Effector CD4-positive, alpha-beta T cell (primary cell): ENCODE measurements around the gene PIK3R3.
"Not testable (repeated sequence)": the region's sequence is repeated elsewhere in the genome, so short reads cannot be mapped to it uniquely, and the experiment has no call there.

Source experiments
- DNase-seq: peaks from one replicate; pipeline ENCODE4 v3.0.0-alpha.2; 2020

The PIK3R3 gene

GRCh38 chr1:46099215-46099614 lies 33.2 kb downstream of the PIK3R3 start:
- DNase-seq: no peak

- DNase-seq: no peak
Measured at GRCh38 chr1:46098027-46098712, 34.3 kb downstream of the PIK3R3 start.

- DNase-seq: no peak
Measured at GRCh38 chr1:46097149-46097472, 35.3 kb downstream of the PIK3R3 start.

- no peak for DNase-seq
Measured at GRCh38 chr1:46096269-46097148, 35.9 kb downstream of the PIK3R3 start.

- not testable (repeated sequence) for DNase-seq
Measured at GRCh38 chr1:46095110-46095509, 37.3 kb downstream of the PIK3R3 start.

GRCh38 chr1:46094471-46095005 lies 37.9 kb downstream of the PIK3R3 start:
- no peak for DNase-seq

- DNase-seq: not testable (repeated sequence)
Measured at GRCh38 chr1:46093832-46094231, 38.6 kb downstream of the PIK3R3 start.

- no peak for DNase-seq
Measured at GRCh38 chr1:46087891-46088290, 44.5 kb downstream of the PIK3R3 start.

- DNase-seq: no peak
Measured at GRCh38 chr1:46086576-46086975, 45.9 kb downstream of the PIK3R3 start.

GRCh38 chr1:46084553-46085451 lies 47.6 kb downstream of the PIK3R3 start:
- no peak for DNase-seq

GRCh38 chr1:46083579-46083978 lies 48.9 kb downstream of the PIK3R3 start:
- DNase-seq: no peak

- no peak for DNase-seq
Measured at GRCh38 chr1:46081619-46082018, 50.8 kb downstream of the PIK3R3 start.

GRCh38 chr1:46081206-46081605 lies 51.2 kb downstream of the PIK3R3 start:
- no peak for DNase-seq

- DNase-seq: no peak
Measured at GRCh38 chr1:46080257-46080656, 52.2 kb downstream of the PIK3R3 start.

GRCh38 chr1:46077644-46078043 lies 54.8 kb downstream of the PIK3R3 start:
- DNase-seq: no peak

GRCh38 chr1:46076343-46076742 lies 56.1 kb downstream of the PIK3R3 start:
- no peak for DNase-seq

- no peak for DNase-seq
Measured at GRCh38 chr1:46072975-46073374, 59.5 kb downstream of the PIK3R3 start.

GRCh38 chr1:46070164-46070814 lies 62.1 kb downstream of the PIK3R3 start:
- DNase-seq: no peak

- DNase-seq: no peak
Measured at GRCh38 chr1:46068525-46068924, 63.9 kb downstream of the PIK3R3 start.

GRCh38 chr1:46067652-46068051 lies 64.8 kb downstream of the PIK3R3 start:
- DNase-seq: no peak

- DNase-seq: no peak
Measured at GRCh38 chr1:46065405-46065804, 67.0 kb downstream of the PIK3R3 start.

- DNase-seq: no peak
Measured at GRCh38 chr1:46064708-46065107, 67.7 kb downstream of the PIK3R3 start.
